Fibroblast of villous mesenchyme (primary cell): Measurements from ENCODE around the gene CCDC137. TPM values are rescaled to one million over a fixed set of nuclear protein-coding genes. Genes with fewer than 3 reads are reported as not detected.
A peak's percentile ranks its signal among the peaks of the same experiment; 100 is the strongest.

Experiments used
- DNase-seq: peaks from one replicate; pipeline ENCODE4 v3.0.0-alpha.2; 2010; ENCODE audit warnings: low read depth
- H3K4me3 ChIP-seq: 2 replicates; pipeline ENCODE4 v1.5.1; 2011; ENCODE audit warnings: low read depth, mild to moderate bottlenecking, low read length
- CTCF ChIP-seq: IDR thresholded peaks from 2 replicates; pipeline ENCODE4 v1.5.1; 2012; ENCODE audit warnings: low read depth, mild to moderate bottlenecking, low read length; ENCODE audit not compliant: insufficient read depth
- total RNA-seq: library from RNA; depleted of rRNA; stranded (reverse); fragments of >200 nt; gene quantifications from 2 replicates; pipeline ENCODE4 v1.2.3, GENCODE V29; 2012

The CCDC137 gene
- total RNA-seq, 1 donor, result 7.8 TPM

- no peak for DNase-seq
- TF ChIP-seq CTCF, result no peak
Observed at GRCh38 chr17:81681672-81682071, 15.1 kb downstream of the CCDC137 start.

GRCh38 chr17:81682565-81683207 lies 16.1 kb downstream of the CCDC137 start:
- DNase-seq, result no peak
- TF ChIP-seq CTCF, result no peak
- peak overlapping the region; percentile 93 for H3K4me3 ChIP-seq

More at GRCh38 chr17:81681672-81682071, 15.1 kb downstream of the CCDC137 start:
- H3K4me3 ChIP-seq, result no peak overlapping the region

- peak overlapping the region; percentile 93 for H3K4me3 ChIP-seq
- no peak for TF ChIP-seq CTCF
- no peak for DNase-seq
Observed at GRCh38 chr17:81683208-81683583, 16.7 kb downstream of the CCDC137 start.

GRCh38 chr17:81683584-81684441 lies 17.3 kb downstream of the CCDC137 start, which contains the start of the genes ARL16 and HGS:
Gene ARL16 (minus strand): TSS chr17:81683797. CDS start chr17:81683753, 44 bp downstream.
Gene HGS (plus strand): TSS chr17:81684011. CDS start chr17:81684067, 56 bp downstream.
- peak within 1 kb of the TSS; percentile 93 for H3K4me3 ChIP-seq
- TF ChIP-seq CTCF, result no peak
- DNase-seq, result peak; percentile 100

- no peak for DNase-seq
- TF ChIP-seq CTCF, result no peak
- peak overlapping the region; percentile 93 for H3K4me3 ChIP-seq
Observed at GRCh38 chr17:81684442-81684911, 17.9 kb downstream of the CCDC137 start.

GRCh38 chr17:81685108-81685507 lies 18.6 kb downstream of the CCDC137 start:
- no peak for TF ChIP-seq CTCF
- peak; percentile 39 for DNase-seq
- peak overlapping the region; percentile 93 for H3K4me3 ChIP-seq
